ENCODE results near the gene SLC30A3. TPM values are rescaled to one million over a fixed set of nuclear protein-coding genes. Genes with fewer than 3 reads are reported as not detected.

SLC30A3 gene
- total and polyA plus RNA-seq, 2 of the 13 experiments (the other 11 are each of a cell fraction or from before 2014, with no cell fraction given): 0.38 to 0.79 TPM

GRCh38 chr2:27303093-27304025 is 40.5 kb upstream of the SLC30A3 start (continued):
- TF ChIP-seq ZNF275 (CRISPR knock-in tag; IDR thresholded peaks at IDR 0.05; ENCODE audit: borderline replicate concordance): no peak
- 0 out of 2 replicates have a peak, but pooled peaks have one; percentile 57 for TF ChIP-seq ZKSCAN8 (CRISPR knock-in tag; IDR thresholded peaks at IDR 0.05; ENCODE audit: borderline replicate concordance)
- no peak for TF ChIP-seq ZNF75D (CRISPR knock-in tag; IDR thresholded peaks at IDR 0.05; ENCODE audit: borderline replicate concordance)
- TF ChIP-seq TCF12 (IDR thresholded peaks at IDR 0.05): no peak
- peak; percentile 22; the same call in 1 of the 2 replicates for TF ChIP-seq TCF12 (CRISPR knock-in tag; IDR thresholded peaks at IDR 0.05)
- no peak for TF ChIP-seq ZSCAN5A (CRISPR knock-in tag; IDR thresholded peaks at IDR 0.05; ENCODE audit: borderline replicate concordance)
- no peak for TF ChIP-seq LRRFIP1 (CRISPR knock-in tag; conservative IDR thresholded peaks at IDR 0.05)
- TF ChIP-seq ATF5 (CRISPR knock-in tag; IDR thresholded peaks at IDR 0.05; ENCODE audit: low read depth): no peak
